Measurements from ENCODE around the gene UBE2E1.
A peak's percentile ranks its signal among the peaks of the same experiment; 100 is the strongest.

Gene UBE2E1

GRCh38 chr3:23805210-23805632 lies 534 bp upstream of the UBE2E1 start:
- H3K36me3 Mint-ChIP-seq: peaks cover 4 to 23% of the 10 kb centered on the region in 2 donors

DNA sequence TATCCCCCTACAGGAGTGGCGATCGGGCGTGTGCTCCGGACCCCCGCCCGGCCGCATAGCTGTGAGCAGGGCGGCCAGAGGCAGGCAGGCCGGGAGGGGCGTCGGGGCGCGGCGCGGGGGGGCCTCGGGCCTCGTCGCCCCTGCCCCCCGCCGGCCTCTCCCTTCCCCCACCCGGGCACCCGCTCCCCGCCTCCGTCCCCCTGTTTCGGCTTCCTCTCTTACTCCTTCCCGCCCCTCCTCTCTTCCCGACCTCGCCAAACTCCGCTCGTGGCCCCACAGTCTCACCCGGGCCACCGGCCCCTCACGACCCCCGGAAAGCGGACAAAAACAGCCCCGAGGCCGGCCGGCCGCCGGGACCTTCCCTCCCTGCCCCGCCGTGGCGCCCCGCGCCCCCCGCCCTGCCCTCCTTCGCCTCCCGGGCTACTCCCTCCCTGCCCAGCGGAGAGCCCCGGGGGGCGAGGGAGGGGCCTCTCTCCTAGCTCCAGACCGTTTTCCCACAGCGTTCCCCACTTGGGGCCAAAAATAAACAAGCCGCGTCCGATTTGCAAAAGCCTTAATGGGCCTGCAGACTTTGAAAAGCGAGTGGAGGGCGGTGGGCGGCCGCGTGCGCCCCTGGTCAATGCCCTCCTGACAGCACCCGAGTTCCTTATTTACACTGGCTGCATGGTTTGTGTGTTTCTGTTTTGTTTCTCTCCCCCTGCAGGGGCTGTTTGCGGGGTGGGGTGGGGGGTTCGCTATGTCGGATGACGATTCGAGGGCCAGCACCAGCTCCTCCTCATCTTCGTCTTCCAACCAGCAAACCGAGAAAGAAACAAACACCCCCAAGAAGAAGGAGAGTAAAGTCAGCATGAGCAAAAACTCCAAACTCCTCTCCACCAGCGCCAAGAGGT lies 1.0 kb downstream of the UBE2E1 start:
- Mint-ChIP-seq H3K27ac (peak overlapping the region; percentile 99), H3K4me1 (peaks cover 42 to 52% of the 10 kb centered on the region in 2 donors), H3K36me3 (peaks cover 6 to 25% of the 10 kb centered on the region in 2 donors), H3K9me3 (no peaks in the 10 kb centered on the region), H3K27me3 (no peaks in the 10 kb centered on the region), H3K4me3 (peak overlapping the region; percentile 99)
- DNase-seq (no peak), ATAC-seq (replicated peaks) (no peak)

More at GRCh38 chr3:23805210-23805632, 534 bp upstream of the UBE2E1 start:
- no peak for ATAC-seq (replicated peaks)
- Mint-ChIP-seq H3K4me1 (peaks cover 36 to 41% of the 10 kb centered on the region in 2 donors), H3K9me3 (no peaks in the 10 kb centered on the region), H3K27ac (peak overlapping the region; percentile 99), H3K27me3 (no peaks in the 10 kb centered on the region), H3K4me3 (peak overlapping the region; percentile 83 to 96)
- no peak for DNase-seq

DNA sequence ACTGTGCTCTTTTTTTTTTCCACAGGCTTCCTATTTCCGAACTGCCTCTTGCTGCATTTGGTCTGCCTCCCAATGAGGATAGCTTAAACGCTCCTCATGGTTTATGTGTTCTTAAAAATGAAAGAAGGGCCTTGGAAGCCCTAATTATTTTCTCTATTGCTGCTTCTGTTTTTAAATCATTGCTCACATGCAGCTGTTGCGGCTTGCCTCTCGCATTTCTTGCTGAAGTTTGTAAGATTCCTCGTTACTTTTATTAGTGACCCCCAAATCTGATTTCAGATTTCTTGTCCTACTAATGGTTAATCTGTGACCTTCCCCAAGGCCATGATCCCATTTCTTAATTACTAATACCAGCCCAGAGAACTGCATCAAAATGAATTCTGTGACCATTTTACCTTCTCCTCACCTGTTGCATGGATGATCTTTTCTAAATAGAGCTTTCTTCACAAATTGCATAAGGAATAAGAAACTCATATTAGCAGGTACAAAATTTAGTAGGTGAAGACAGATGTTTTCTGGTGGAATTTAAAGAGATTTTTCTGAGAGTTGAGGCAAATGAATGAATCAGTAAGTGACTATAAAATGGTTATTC lies 1.8 kb downstream of the UBE2E1 start:
- Mint-ChIP-seq H3K9me3 (no peaks in the 10 kb centered on the region), H3K36me3 (peaks cover 7 to 32% of the 10 kb centered on the region in 2 donors), H3K27ac (peak overlapping the region; percentile 99), H3K4me3 (peak overlapping the region; percentile 99), H3K4me1 (peaks cover 46 to 60% of the 10 kb centered on the region in 2 donors), H3K27me3 (no peaks in the 10 kb centered on the region)
- ATAC-seq (replicated peaks) (no peak), DNase-seq (no peak)

DNA sequence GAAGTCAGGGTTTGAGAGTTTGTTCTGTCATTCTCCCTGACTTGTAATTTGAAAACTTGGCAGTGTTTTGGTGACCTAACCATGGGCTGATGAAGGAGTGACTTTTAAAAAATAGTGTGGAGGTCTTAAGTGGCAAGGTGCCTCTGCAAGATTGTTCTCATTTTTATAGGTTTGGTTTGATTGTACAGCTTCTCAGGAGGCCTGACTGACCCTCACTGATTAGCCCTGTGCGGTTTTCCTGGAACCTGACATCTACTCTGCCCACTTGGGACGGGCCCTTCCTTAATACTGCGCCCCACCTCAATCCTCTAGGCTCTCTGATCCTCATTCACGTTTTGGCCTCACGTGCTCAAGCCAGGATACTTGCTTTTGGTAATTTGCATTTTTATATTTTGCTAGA lies 2.8 kb downstream of the UBE2E1 start:
- Mint-ChIP-seq H3K4me1 (peaks cover 48 to 63% of the 10 kb centered on the region in 2 donors), H3K9me3 (no peaks in the 10 kb centered on the region), H3K27ac (peak overlapping the region; percentile 10), H3K4me3 (peak overlapping the region; percentile 2 to 40), H3K27me3 (no peaks in the 10 kb centered on the region), H3K36me3 (peaks cover 10 to 36% of the 10 kb centered on the region in 2 donors)
- ATAC-seq (replicated peaks) (no peak), DNase-seq (no peak)

GRCh38 chr3:23809294-23809693 lies 3.5 kb downstream of the UBE2E1 start:
- DNase-seq: no peak
- peaks cover 10 to 36% of the 10 kb centered on the region in 2 donors for H3K36me3 Mint-ChIP-seq
- peaks cover 48 to 63% of the 10 kb centered on the region in 2 donors for H3K4me1 Mint-ChIP-seq
- no peaks in the 10 kb centered on the region for H3K27me3 Mint-ChIP-seq
- peak in 1 of 2 donors; percentile 27 for ATAC-seq (replicated peaks)
- peak overlapping the region; percentile 93 to 98 for H3K4me3 Mint-ChIP-seq
- H3K9me3 Mint-ChIP-seq: no peaks in the 10 kb centered on the region
- peak overlapping the region; percentile 99 for H3K27ac Mint-ChIP-seq

GRCh38 chr3:23809840-23810342 lies 4.1 kb downstream of the UBE2E1 start:
- no peaks in the 10 kb centered on the region for H3K27me3 Mint-ChIP-seq
- peak overlapping the region; percentile 93 to 98 for H3K4me3 Mint-ChIP-seq
- H3K9me3 Mint-ChIP-seq: no peaks in the 10 kb centered on the region
- ATAC-seq (replicated peaks) (no peak), DNase-seq (no peak)
- H3K36me3 Mint-ChIP-seq: peaks cover 10 to 36% of the 10 kb centered on the region in 2 donors
- H3K4me1 Mint-ChIP-seq: peaks cover 45 to 65% of the 10 kb centered on the region in 2 donors
- H3K27ac Mint-ChIP-seq: peak overlapping the region; percentile 99

DNA sequence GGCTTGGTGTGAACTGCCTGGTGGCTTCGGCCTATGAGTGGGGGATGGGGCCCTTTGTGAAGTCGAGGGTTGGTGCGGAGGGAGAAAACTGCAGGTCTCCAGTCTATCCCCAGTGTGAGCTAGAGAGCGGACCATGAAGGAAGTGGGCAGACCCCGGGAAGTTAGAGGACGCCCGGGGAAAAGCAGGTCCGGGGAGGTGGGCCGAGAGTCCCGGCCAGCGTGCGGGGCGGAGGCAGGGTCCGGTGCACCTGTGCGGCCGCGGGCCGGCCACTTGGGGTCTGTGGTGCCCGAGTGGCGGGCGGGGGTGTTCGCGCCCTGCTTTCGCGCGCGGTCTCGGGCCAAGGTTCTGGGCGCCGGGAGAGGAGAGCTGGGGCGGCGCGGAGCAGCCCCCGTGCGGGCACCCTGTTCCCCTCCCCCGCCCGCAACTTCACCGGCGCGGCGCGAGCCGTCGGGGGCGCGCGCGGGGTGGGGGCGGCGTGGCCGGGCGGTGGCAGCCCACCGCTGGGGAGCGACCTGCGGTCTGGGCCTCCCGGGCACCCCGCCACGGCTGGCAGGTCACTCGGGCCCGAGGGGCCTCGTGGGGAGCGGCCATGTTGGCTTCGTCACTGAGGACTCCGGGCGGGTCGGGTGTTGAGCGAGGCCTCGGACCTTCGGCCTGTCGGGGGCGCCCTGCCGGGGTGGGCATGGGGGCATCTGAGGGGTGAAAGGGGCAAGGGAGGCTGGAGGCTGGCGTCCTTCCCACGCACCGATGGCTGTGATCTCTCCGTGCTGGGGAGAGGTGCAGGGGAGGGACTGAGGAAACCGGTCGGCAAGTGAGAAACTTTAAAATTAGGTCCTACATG lies 4.8 kb downstream of the UBE2E1 start:
- no peaks in the 10 kb centered on the region for H3K9me3 Mint-ChIP-seq
- H3K36me3 Mint-ChIP-seq: peaks cover 10 to 36% of the 10 kb centered on the region in 2 donors

GRCh38 chr3:23811185-23811527 lies 5.4 kb downstream of the UBE2E1 start:
- H3K27ac Mint-ChIP-seq: peak overlapping the region; percentile 96
- H3K9me3 Mint-ChIP-seq: no peaks in the 10 kb centered on the region
- peaks cover 9 to 32% of the 10 kb centered on the region in 2 donors for H3K36me3 Mint-ChIP-seq
- DNase-seq: no peak
- H3K4me3 Mint-ChIP-seq: peak overlapping the region; percentile 88 to 93
- H3K4me1 Mint-ChIP-seq: peaks cover 42 to 63% of the 10 kb centered on the region in 2 donors
- peak; percentile 10 for ATAC-seq (replicated peaks)
- H3K27me3 Mint-ChIP-seq: no peaks in the 10 kb centered on the region

More for the DNA sequence above, 4.8 kb downstream of the UBE2E1 start:
- Mint-ChIP-seq H3K27ac (peak overlapping the region; percentile 99), H3K4me1 (peaks cover 42 to 64% of the 10 kb centered on the region in 2 donors), H3K4me3 (peak overlapping the region; percentile 93 to 98), H3K27me3 (no peaks in the 10 kb centered on the region)
- DNase-seq (peak; percentile 52), ATAC-seq (replicated peaks) (peak; percentile 48 to 49)

DNA sequence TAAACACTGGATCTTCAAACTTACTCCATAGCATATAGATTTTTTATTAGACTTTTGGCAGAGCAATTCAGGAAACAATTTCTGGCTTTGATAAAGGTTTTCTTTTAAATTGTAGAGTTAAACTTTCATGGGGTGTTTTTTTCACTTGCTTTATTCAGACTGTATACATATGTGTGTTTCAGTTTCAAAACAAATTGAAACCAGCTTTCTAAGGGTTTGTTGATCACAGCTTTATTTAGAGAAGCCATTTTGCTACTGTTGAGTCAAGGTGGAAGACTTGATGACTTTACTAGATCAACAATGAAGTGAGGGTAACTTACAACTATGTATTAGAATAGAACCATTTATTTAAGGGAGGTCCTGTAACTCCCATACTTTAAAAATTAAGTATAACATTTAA lies 6.2 kb downstream of the UBE2E1 start:
- no peaks in the 10 kb centered on the region for H3K9me3 Mint-ChIP-seq
- H3K27ac Mint-ChIP-seq: no peak overlapping the region
- ATAC-seq (replicated peaks): no peak
- peaks cover 10 to 31% of the 10 kb centered on the region in 2 donors for H3K36me3 Mint-ChIP-seq
- no peaks in the 10 kb centered on the region for H3K27me3 Mint-ChIP-seq
- peaks cover 41 to 61% of the 10 kb centered on the region in 2 donors for H3K4me1 Mint-ChIP-seq
- peak overlapping the region in 1 of 2 donors; percentile 93 for H3K4me3 Mint-ChIP-seq
- no peak for DNase-seq

GRCh38 chr3:23815879-23816278 lies 10.1 kb downstream of the UBE2E1 start:
- Mint-ChIP-seq H3K27me3 (no peaks in the 10 kb centered on the region), H3K27ac (no peak overlapping the region), H3K9me3 (no peaks in the 10 kb centered on the region), H3K4me3 (no peak overlapping the region), H3K4me1 (peaks cover 27 to 51% of the 10 kb centered on the region in 2 donors), H3K36me3 (peaks cover 12 to 25% of the 10 kb centered on the region in 2 donors)
- no peak for DNase-seq
- ATAC-seq (replicated peaks): no peak

DNA sequence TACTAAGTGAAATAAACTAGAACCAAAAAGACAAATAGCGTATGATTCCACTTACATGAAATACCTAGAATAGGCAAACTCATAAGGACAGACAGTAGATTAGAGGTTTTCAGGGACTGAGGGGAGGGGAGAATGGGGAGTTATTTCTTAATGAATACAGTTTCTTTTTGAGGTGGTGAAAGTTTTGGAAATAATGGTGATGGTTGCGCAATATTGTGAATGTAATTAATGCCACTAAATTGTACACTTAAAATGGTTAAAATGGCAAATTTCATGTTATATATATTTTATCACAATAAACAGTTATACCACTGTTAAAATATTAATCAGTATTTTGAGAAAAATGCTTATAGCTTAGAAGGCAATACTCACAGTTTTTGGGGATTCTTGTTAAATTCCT lies 11.0 kb downstream of the UBE2E1 start:
- Mint-ChIP-seq H3K4me1 (peaks cover 32 to 53% of the 10 kb centered on the region in 2 donors), H3K27ac (no peak overlapping the region), H3K4me3 (no peak overlapping the region), H3K27me3 (no peaks in the 10 kb centered on the region), H3K9me3 (no peaks in the 10 kb centered on the region), H3K36me3 (peaks cover 12 to 33% of the 10 kb centered on the region in 2 donors)
- no peak for ATAC-seq (replicated peaks)
- no peak for DNase-seq

- H3K27me3 Mint-ChIP-seq: no peaks in the 10 kb centered on the region
- peaks cover 30 to 48% of the 10 kb centered on the region in 2 donors for H3K4me1 Mint-ChIP-seq
- ATAC-seq (replicated peaks) (no peak), DNase-seq (no peak)
- H3K36me3 Mint-ChIP-seq: peaks cover 11 to 28% of the 10 kb centered on the region in 2 donors
- no peak overlapping the region for H3K4me3 Mint-ChIP-seq
- H3K9me3 Mint-ChIP-seq: no peaks in the 10 kb centered on the region
- no peak overlapping the region for H3K27ac Mint-ChIP-seq
These were observed 11.9 kb downstream of the UBE2E1 start for GRCh38 chr3:23817508-23818223.

DNA sequence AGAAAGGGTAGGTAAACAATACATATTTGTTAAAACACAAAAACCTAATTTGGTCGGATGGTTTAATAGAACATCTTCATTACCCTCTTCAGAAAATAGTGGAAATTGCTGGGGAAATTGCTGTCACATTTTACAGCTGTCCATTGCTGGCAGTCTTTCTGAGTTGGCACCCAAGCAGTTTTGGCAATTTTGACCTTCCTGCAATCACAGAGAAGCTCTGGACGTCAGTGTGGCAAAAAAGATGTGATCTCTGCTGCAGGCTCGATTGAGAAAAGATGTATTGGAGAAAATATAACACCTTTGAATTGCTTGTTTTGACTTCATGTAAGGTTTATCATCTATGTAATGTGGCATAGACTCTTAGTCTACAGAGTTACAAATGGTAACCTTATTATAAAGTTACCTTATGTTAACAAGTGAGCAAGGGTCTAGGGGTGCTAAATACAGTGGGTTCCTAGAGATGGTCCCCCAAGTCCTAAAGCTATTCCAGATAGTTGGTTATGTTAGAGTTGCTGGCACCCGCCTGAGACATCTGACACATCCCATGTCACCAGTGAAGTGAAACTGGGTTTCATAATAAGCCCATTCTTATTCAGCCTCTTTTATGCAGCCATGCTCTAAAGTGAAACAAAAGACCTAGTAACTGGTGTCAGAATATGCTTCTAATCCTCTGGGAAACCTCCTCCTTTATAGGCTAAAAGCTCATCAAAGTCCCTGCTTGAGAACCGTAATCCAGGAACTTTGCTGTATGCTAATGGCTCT lies 14.0 kb downstream of the UBE2E1 start:
- Mint-ChIP-seq H3K4me1 (peaks cover 42 to 63% of the 10 kb centered on the region in 2 donors), H3K36me3 (peaks cover 15 to 29% of the 10 kb centered on the region in 2 donors), H3K9me3 (no peaks in the 10 kb centered on the region), H3K27me3 (no peaks in the 10 kb centered on the region), H3K4me3 (no peak overlapping the region), H3K27ac (no peak overlapping the region)
- no peak for ATAC-seq (replicated peaks)
- no peak for DNase-seq

Measured in stimulated activated naive B cell treated with anti-CD40 and anti-IgM and Interleukin-4, amounts not matched to agents 10 μg/mL and 1 μg/mL and 100 μg/mL, for 72 hours (primary cell).